Measurements from ENCODE around the gene GMPR.
"Not testable (repeated sequence)": the region's sequence is repeated elsewhere in the genome, so short reads cannot be mapped to it uniquely, and the experiment has no call there.

GMPR gene

GRCh38 chr6:16251706-16252105 lies 13.3 kb downstream of the GMPR start:
- DNase-seq: no peak

GRCh38 chr6:16252686-16253299 lies 14.4 kb downstream of the GMPR start:
- no peak for DNase-seq

GRCh38 chr6:16253399-16254144 lies 15.2 kb downstream of the GMPR start:
- no peak for DNase-seq

- no peak for DNase-seq
Observed at GRCh38 chr6:16254535-16254934, 16.1 kb downstream of the GMPR start.

GRCh38 chr6:16256781-16257180 lies 18.4 kb downstream of the GMPR start:
- DNase-seq: no peak

GRCh38 chr6:16257999-16258708 lies 19.8 kb downstream of the GMPR start:
- DNase-seq: no peak

- DNase-seq: no peak
Observed at GRCh38 chr6:16258709-16259075, 20.3 kb downstream of the GMPR start.

GRCh38 chr6:16259604-16260003 lies 21.2 kb downstream of the GMPR start:
- not testable (repeated sequence) for DNase-seq

- not testable (repeated sequence) for DNase-seq
Observed at GRCh38 chr6:16260602-16261001, 22.2 kb downstream of the GMPR start.

GRCh38 chr6:16262773-16263172 lies 24.4 kb downstream of the GMPR start:
- DNase-seq: not testable (repeated sequence)

- not testable (repeated sequence) for DNase-seq
Observed at GRCh38 chr6:16263464-16264099, 25.2 kb downstream of the GMPR start.

- DNase-seq: no peak
Observed at GRCh38 chr6:16264785-16265184, 26.4 kb downstream of the GMPR start.

GRCh38 chr6:16265351-16266341 lies 27.3 kb downstream of the GMPR start:
- DNase-seq: no peak

GRCh38 chr6:16267428-16268263 lies 29.3 kb downstream of the GMPR start:
- no peak for DNase-seq

GRCh38 chr6:16269442-16270070 lies 31.2 kb downstream of the GMPR start:
- DNase-seq: not testable (repeated sequence)

- DNase-seq: no peak
Observed at GRCh38 chr6:16270178-16270794, 31.9 kb downstream of the GMPR start.

GRCh38 chr6:16271428-16271827 lies 33.0 kb downstream of the GMPR start:
- DNase-seq: no peak

- DNase-seq: no peak
Observed at GRCh38 chr6:16272201-16272600, 33.8 kb downstream of the GMPR start.

- no peak for DNase-seq
Observed at GRCh38 chr6:16273256-16273655, 34.9 kb downstream of the GMPR start.

- DNase-seq: no peak
Observed at GRCh38 chr6:16274483-16274882, 36.1 kb downstream of the GMPR start.
